ENCODE data around the gene FBXO34. TPM values are rescaled to one million over a fixed set of nuclear protein-coding genes. Genes with fewer than 3 reads are reported as not detected.
A peak's percentile ranks its signal among the peaks of the same experiment; 100 is the strongest.

The FBXO34 gene
- total RNA-seq, 4 donors from 2014 or later, result 60.0 to 88.5 (median 81.9) TPM

DNA sequence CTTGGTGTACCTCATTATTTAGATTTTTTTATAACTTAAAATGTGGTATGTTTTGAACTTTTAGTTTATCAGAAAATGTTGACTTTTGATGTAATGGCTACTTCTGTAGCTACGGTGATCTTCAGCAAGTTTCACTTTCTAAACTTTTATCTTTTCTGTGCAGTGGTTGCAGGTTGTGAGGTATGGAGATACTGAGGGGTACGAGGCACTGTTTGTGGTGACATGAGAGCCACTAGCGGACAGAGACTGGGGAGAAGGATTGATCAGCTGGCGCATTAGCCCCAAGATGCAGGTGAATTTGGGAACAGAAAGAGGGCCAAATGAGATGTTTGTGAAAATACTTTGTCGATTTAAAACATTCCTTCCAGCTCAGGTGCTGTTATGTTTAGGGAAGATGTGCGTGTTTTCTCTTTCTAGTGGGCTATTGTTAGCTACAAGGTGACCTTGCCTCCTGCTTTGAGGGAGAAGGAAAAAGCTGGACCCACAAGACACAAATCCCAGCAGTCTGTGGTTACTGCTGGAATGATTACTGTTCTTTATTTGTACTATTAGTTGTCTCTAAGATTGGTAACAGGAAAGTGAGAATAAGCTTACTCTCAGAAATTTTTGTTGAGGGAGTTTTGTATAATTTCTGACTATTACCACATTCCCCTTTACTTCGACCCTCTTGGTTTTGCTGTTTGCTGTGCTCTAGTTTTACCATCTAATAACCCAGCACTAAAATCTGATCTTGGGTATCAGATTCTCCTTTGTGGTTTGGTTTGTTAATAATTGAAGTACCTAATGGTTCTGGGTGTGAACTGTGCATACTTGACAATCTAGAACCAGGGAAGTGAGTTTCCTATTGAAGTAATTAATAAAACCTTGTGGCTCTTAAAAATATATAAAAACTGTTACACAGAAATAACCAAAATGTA, 61.7 kb downstream of the FBXO34 start:
- Histone ChIP-seq H3K4me1 (peaks cover 41 to 73% of the 10 kb centered on the region in 2 donors), H3K27ac (peak overlapping the region; percentile 33 to 64 (median 53)), H3K36me3 (no peaks in the 10 kb centered on the region), H3K27me3 (no peaks in the 10 kb centered on the region), H3K9me3 (no peaks in the 10 kb centered on the region), H3K4me3 (replicated peaks in 1 of 3) (no peak overlapping the region)
- intact Hi-C loops (cut with DNase I), result no loop called here
- 67 to 68% methylated on average over 7 of the region's 7 CpGs for WGBS, 2 donors
- no peak for TF ChIP-seq CTCF (IDR thresholded peaks at IDR 0.05)
- TF ChIP-seq POLR2A (IDR thresholded peaks at IDR 0.05), result no peak
- DNase-seq, result no peak

- H3K9me3 ChIP-seq, result no peaks in the 10 kb centered on the region
These were observed 62.7 kb downstream of the FBXO34 start for GRCh38 chr14:55333711-55334485.

DNA sequence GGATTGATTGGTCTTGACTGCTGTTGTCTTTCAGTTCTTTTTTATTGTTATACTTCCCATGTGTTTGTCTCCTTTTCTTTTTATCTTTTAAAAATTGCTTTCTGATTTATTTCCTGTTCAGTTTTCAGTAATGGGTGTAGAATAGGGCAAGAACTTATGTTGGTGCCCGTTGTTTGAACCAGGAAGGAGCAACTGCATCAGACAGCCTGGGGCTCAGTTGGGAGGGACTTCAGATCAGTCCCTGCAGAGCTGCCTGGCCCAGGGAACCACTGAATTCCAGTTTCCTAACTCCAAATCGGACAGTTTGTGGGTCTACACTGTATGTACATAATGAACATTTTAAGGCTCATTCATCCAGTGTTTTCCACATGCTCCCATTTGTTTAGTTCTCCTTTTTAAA, 64.9 kb downstream of the FBXO34 start:
- no peak overlapping the region for H3K4me3 ChIP-seq (replicated peaks in 1 of 3)
- no peaks in the 10 kb centered on the region for H3K27me3 ChIP-seq
- no peak for DNase-seq
- H3K9me3 ChIP-seq, result no peaks in the 10 kb centered on the region
- WGBS, 2 donors, result 62 to 73% methylated on average over 2 of the region's 2 CpGs
- intact Hi-C loops (cut with DNase I), result no loop called here
- H3K36me3 ChIP-seq, result no peaks in the 10 kb centered on the region
- peaks cover 40 to 70% of the 10 kb centered on the region in 2 donors for H3K4me1 ChIP-seq
- H3K27ac ChIP-seq, result no peak overlapping the region
- TF ChIP-seq CTCF (IDR thresholded peaks at IDR 0.05) (no peak), POLR2A (IDR thresholded peaks at IDR 0.05) (no peak)

More at GRCh38 chr14:55333711-55334485, 62.7 kb downstream of the FBXO34 start:
- 83 to 86% methylated on average over 4 of the region's 4 CpGs for WGBS, 2 donors
- intact Hi-C loops (cut with DNase I), result no loop called here
- peak overlapping the region; percentile 33 to 64 (median 53) for H3K27ac ChIP-seq
- no peak overlapping the region for H3K4me3 ChIP-seq (replicated peaks in 1 of 3)
- H3K27me3 ChIP-seq, result no peaks in the 10 kb centered on the region
- peaks cover 38 to 74% of the 10 kb centered on the region in 2 donors for H3K4me1 ChIP-seq
- H3K36me3 ChIP-seq, result no peaks in the 10 kb centered on the region
- TF ChIP-seq CTCF (IDR thresholded peaks at IDR 0.05), result no peak
- TF ChIP-seq POLR2A (IDR thresholded peaks at IDR 0.05), result no peak
- no peak for DNase-seq

GRCh38 chr14:55336691-55337090, 65.5 kb downstream of the FBXO34 start:
- intact Hi-C loops (cut with DNase I), result no loop called here
- H3K9me3 ChIP-seq, result no peaks in the 10 kb centered on the region
- H3K36me3 ChIP-seq, result no peaks in the 10 kb centered on the region
- TF ChIP-seq CTCF (IDR thresholded peaks at IDR 0.05) (no peak), POLR2A (IDR thresholded peaks at IDR 0.05) (no peak)
- peaks cover 39 to 69% of the 10 kb centered on the region in 2 donors for H3K4me1 ChIP-seq
- no peak for DNase-seq
- 92 to 95% methylated on average over 3 of the region's 3 CpGs for WGBS, 2 donors
- no peaks in the 10 kb centered on the region for H3K27me3 ChIP-seq
- H3K4me3 ChIP-seq (replicated peaks in 1 of 3), result no peak overlapping the region
- H3K27ac ChIP-seq, result no peak overlapping the region

Data from thyroid gland (tissue), 4 donors.